Fibroblast of peridontal ligament (primary cell): ENCODE measurements around the gene UBL4B.
"Not testable (repeated sequence)": the region's sequence is repeated elsewhere in the genome, so short reads cannot be mapped to it uniquely, and the experiment has no call there.

Source experiments
- DNase-seq: peaks from one replicate; pipeline ENCODE4 v3.0.0-alpha.2; 2010; ENCODE audit errors: extremely low read depth

Gene UBL4B, protein sequence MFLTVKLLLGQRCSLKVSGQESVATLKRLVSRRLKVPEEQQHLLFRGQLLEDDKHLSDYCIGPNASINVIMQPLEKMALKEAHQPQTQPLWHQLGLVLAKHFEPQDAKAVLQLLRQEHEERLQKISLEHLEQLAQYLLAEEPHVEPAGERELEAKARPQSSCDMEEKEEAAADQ

DNA sequence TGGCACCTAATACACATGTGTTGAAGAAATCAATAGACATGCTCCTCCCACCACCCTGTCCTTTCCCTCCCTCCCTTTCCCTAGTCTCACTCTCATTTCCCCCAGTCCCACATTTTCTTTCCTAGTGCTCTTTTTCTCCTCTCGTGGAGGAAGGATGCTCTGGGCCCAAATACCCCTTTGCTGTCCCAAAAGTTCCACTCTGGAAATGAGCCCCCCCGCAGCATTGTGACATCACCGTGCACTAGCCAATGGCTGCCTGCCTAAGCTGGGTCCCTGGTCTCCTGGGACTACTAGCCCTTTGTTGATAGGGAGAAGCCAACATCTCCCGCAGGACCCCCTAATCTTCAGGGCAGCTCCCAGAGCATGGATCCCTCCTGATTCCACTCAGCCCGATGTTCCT lies at the start of gene UBL4B:
Gene UBL4B (plus strand): TSS at position 301 of the 400 bp plus-strand sequence. CDS start 92 bp downstream, at position 393.
- no peak for DNase-seq

DNA sequence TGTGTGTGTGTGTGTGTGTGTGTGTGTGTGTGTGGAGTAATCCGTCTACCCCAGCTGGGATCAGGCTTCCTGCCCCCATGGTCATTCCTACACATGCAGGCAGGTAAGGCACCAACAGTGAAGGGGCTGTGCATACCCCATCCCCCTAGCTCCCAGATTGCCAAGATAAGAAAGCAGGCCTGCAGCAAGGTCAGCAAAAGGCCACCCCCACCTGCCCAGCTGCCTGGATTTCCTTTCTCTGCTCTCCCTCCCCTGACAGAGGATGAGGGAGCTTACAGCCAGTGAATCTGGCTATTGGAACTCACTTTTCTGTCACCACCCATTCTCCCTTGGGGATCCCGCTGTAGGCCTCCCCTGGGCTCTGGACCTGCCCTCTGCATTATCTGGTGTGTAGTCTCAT lies 49.6 kb upstream of the UBL4B start:
- no peak for DNase-seq

DNA sequence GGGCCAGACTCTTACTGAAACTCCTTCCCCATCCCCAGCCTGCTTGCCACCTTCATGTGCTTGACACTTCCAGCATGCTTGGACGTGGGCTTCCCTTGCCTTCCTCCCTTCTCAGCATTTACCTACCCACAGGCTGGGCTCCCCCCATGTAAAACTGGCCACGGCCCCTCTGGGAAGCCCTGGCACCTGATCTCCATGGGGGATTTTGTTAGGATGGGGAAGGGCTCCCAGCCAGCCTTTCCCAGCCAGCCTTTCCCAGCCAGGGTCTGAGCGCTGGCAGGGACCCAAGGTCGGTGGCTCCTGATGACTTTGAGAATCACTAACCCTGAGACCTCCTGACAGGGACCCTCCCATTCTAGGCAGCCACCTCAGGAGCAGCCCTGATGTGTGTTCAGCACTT lies 48.5 kb upstream of the UBL4B start:
- no peak for DNase-seq

DNA sequence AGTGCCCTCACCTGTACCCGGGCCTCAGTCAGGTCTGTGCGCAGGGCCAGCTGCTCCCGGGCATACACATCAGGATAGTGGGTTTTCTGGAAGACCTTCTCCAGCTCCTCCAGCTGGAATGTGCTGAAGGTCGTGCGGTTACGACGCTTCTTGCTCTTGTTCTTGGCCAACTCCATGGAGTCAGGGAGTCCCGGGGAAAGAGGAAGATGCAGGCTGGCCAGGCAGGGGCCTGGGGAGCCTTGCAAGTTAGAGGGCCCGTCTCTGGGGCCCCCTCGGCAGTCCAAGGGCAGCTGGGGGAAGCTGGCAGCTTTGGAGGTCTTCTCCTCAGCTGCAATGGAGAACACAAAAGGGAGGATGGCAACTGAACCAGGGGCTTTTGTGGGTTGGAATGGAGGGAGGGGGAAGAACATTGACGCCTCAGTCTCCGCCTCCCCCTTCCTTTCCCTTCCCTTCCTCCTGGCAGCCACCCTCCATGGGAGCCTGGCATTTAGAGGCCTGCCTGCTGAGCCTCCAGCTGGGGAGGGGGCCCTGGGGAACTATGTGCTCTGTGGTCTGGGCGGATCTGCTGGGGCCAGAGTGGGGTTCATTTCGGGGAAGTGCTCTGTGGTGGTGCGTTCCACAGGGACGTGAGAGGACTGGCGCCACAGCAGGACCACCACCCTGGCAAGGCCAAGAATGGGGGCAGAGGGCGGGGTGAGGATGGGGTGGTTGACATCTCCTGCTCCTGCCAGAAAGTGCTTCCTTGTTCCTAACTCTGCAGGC lies 47.5 kb upstream of the UBL4B start:
- DNase-seq, result no peak

DNA sequence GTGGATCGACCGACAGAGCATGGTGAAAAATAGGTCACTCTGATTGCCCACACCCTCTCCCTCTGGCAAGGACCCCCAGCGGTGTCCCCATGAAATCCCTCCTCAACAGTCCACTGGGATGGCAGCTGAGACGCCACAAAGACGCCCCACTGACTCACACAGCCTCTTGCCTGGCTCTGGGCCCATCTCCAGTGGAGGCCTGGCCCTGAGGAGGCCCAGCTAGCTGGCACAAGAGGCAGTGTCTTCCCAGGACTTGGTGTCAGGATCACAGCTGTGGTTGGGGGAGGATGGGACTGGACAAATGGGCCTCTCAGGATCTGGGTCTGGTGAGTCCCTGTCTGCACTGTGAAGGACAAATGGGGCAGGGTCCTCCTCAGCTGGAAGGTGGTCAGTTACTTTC lies 46.4 kb upstream of the UBL4B start:
- DNase-seq, result no peak

DNA sequence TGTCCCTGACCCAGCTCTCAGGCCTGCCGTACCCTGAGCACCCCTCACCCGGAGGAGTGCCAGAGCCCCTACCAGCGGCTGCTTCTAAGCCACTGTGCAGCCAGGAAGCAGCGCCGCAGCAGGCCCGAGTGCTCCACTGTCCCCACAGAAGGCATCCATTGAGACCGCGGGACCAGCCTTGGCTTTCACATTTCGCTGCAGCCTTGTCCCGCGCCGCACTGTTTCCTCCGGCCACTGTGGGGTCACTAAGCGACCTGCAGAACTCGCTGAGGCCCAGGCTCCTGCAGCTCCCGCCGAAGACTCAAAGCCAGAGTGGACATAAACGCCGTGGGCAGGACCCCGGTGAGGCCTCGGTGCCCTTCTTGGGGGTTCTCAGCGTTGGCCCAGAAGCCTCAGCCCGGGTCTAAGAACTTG lies 44.8 kb upstream of the UBL4B start:
- no peak for DNase-seq

DNA sequence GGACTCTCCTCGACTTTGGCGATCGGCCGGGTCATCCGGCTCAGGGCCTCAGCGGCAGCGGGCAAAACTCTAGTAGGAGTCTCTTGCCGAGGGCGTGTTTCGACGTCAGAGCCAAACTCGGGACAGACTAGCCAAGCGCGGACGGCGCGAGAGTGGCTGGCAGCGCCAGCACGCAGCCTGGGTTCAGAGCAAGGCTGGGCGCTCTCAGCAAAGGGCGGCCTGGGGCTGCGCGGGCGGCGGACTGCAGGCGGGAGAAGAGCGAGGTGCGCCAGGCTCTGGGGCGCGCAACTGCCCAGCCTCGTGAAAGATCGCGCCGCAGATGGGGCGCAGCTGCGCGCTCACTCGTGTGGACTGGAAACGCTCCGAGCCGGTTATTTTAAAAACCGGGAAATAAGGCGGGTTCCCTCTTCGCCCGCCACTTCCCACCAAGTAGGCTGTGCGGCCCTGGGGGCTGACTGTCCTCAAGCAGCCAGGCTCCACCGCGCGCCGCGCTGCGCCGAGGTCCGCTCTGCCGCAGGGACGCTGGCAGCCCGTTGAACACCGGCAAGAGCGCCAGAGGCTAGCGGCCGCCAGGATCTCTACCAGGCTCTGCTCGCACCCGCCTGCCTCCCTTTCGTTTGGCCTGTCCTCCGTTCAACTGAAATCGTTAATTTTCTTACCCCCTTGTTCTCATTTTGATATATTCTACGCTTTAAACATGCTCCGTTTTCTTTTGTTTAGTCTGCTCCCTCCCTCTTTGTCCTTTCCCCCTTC lies 44.2 kb upstream of the UBL4B start:
- no peak for DNase-seq

DNA sequence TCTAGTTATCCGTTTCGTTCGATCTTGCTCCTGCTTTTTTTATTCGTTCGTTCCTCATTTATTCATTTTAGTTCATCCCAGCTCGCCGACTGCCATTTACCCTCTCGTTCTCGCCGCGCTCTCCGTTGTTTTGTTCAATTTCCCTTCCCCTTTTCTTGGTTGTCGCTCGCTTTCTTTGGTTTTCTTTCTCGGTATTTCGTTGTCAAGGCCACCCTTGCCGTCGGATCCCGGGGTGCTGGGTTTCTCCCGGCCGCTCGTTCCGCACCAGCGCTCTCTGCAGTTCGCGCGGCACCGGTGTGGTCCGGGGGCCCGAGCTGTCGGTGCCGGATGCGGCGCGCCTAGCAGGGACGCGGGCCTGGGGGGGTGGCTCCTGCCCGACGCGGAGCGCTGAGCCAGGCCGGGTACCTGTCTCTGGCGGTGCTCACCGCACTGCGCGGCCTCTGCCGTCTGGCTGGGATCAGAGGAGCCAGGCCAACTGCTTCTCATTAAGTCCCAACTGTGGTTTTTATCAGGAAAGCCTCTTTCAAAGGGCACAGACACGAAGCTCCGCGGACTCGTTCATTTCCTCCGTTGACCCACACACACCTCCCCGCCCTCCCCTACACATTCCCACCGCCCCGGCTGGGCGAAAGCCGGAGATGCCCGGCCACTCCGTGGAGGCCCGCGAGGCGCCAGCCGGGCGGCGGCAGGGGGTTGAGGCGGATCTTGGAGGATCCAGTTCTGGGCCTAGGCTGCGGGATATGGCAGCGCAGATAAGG lies 43.4 kb upstream of the UBL4B start:
- DNase-seq, result no peak

DNA sequence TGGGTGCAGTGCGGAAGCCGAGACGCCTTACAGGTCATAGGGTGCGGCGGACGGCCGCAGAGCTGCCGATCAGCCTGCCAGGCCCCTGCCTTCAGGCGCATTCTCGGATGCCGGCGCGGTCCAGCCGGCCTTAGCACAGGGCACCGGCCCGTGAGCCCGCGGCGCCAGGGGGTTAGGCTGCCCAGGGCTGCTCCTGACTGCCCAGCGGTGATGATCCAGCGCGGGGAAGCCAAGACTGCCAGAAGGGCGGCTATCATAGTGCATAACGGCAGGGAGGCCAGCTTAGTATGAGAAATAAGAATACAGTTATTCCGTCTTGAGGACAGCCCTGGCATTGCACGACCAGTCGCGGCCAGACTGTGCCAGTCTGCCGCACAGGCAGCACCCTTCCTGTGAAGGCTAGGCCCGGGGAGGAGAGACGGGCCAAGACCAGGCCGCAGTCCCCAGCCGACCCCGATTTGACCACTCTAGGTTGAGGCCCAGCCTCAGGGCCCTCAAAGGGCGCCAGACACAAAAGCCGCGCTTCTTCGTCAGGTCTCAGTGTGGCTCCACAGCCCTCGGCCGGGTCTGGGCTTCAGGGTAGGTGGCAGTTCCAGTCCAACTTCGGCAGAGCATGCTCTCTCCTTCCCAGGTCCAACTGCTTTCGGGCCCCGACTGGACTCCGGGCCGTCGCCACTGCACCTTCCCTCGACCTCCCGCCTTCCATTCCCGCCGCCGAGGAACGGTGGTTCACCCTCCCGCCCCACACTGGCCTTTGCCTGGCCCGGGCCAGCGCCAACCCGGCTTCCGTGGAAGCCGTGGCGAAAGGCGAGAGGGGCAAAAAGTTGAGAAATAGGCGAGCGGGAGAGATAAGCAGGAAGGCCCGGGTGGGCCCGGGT lies 42.6 kb upstream of the UBL4B start:
- no peak for DNase-seq

DNA sequence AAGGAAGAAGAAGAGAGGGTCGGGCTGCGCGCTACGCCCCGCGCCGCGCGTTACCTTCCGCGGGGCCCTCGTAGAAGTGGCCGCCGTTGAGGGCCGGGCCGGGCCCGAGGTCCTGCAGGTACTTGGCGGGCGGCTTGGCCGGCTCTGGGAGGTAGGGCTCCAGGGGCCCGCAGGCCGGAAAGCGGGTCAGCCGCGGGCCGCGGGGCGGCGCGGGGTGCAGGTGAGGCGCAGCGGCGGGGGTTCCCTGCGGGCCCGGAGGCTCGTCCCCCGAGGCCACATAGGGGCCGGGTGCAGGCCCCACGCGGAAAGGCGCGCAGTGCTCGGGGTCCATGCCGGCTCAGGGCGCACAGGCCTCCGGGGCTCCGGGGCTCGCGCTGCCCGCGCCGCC lies 42.0 kb upstream of the UBL4B start:
- DNase-seq, result no peak

DNA sequence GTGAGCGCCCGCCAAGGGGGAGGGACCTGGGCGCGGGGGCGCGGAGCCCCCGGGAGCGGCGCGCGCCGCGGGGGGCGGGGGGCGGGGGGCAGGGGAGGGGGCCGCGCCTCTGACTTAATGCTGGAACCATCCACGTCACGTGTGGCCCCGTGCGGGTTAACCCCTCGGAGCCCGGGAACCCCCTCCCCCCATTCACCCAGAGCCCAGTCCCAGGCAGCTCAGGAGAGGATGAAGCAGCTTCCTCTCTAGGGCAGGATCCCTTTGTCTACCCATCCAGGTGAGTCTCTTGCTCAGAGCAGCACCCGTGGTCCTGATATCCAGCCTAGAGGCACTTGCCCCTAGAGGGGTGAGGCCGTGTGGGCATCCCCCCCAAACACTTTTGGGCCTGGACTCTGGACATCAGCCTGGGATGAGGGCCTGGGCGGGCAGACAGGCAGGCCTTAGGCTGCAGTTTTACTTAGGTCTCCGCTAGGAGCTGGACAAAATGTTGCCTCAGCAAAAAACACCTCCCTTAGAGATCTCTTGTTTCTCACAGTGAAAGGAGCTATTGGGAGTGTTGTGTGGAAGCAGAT lies 41.5 kb upstream of the UBL4B start, which contains the start of gene ALX3:
Gene ALX3 (minus strand): TSS at position 2 of the 572 bp plus-strand sequence. CDS start 60 bp downstream, outside the sequence.
- DNase-seq, result no peak

DNA sequence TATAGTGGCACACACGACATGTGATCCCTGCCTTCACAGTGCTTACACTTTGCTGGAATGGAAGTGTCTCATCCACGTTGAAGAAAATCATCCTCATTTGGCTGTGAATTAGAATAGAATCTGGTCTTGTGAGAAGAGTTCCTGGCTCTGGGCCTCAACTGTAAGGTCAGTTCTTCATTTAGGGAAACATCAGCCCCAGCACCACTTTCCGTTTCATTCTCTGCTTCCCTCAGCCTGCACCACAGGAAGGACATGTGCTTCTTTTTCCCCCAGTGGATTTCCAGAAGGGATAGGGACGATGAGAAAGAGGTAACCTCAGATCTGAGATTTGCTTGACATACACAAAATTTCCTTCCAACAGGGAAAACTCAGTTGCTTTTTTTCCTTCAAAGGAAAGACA lies 38.1 kb upstream of the UBL4B start:
- no peak for DNase-seq

DNA sequence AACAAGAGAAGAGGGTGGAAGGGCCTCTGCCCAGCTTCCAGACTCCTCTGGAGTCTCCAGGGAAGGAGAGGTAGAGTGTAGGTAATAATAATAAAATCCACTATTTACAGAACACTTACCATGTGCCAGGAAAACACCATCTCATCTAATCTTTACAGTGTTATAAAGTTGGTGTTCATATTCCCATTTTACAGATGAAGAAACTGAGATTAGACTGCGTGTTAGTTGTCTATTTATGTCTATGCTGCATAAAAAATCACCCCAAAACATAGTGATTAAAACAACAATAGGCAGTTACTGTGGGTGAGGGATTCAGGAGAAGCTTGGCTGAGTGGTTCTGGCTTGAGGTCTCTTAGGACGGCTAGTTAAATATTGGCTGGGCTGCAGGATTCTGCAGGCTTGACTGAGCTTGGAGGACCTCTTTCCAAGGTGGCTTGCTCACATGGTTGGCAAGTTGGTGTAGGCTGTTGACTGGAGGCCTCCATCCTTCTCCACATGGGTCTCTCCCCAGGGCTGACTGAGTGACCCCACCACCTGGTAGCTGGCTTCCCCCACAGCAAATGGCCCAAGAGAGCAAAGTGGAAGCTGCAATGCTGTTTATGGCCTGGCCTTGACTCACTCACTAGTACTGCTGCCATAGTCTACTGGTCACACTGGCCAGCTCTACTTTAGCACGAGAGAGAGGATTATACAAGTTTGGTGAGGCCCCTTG lies 35.3 kb upstream of the UBL4B start:
- no peak for DNase-seq

DNA sequence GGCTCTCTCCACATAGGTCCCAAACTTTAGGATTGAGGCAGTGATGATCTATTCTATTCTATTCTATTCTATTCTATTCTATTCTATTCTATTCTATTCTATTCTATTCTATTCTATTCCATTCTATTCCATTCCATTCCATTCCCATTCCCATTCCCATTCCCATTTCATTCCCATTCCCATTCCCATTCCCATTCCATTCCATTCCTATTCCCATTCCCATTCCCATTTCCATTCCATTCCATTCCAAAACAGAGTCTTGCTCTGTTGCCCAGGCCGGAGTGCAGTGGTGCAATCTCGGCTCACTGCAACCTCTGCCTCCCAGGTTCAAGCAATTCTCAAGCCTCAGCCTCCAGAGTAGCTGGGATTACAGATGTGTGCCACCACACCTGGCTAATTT lies 32.2 kb upstream of the UBL4B start:
- DNase-seq, result not testable (repeated sequence)

DNA sequence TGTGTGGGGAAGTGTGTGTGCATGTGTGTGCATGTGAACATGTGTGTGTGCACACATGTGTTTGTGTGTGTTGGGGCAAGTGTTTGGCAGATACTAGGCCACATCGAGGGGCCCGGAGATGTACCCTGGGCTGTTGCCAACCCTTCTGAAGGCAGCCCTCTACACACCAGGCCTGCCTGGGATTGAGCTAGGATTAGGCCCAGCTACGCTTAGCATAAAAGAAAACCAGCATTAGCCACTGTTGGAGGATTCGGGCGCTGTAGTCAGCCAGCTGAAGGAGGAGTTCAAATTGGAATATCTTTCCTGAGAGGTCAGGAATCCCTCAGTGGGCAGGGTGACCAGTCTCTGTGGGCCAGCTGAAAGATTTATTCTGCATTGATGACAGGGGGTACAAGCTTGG lies 31.2 kb upstream of the UBL4B start:
- DNase-seq, result no peak

DNA sequence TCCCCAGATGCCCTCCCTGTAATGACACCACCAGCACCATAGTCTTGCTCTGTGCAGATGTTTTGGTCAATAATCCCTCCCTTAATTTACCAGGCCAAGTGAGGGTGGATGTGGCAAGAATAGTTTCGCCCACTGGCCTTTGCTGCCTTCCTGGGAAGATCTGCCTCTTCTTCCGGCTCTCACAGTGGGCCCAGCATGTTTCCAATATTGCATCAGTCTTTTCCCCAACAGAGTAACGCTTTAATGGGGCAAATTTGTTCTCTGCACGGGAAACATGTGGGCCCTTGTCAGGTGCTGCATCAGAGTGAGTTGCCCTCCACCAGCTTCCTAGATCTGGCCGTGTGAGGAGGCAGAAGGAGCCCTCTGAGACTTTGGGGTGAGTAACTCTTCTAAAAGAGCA lies 29.8 kb upstream of the UBL4B start:
- peak; percentile 33 for DNase-seq

DNA sequence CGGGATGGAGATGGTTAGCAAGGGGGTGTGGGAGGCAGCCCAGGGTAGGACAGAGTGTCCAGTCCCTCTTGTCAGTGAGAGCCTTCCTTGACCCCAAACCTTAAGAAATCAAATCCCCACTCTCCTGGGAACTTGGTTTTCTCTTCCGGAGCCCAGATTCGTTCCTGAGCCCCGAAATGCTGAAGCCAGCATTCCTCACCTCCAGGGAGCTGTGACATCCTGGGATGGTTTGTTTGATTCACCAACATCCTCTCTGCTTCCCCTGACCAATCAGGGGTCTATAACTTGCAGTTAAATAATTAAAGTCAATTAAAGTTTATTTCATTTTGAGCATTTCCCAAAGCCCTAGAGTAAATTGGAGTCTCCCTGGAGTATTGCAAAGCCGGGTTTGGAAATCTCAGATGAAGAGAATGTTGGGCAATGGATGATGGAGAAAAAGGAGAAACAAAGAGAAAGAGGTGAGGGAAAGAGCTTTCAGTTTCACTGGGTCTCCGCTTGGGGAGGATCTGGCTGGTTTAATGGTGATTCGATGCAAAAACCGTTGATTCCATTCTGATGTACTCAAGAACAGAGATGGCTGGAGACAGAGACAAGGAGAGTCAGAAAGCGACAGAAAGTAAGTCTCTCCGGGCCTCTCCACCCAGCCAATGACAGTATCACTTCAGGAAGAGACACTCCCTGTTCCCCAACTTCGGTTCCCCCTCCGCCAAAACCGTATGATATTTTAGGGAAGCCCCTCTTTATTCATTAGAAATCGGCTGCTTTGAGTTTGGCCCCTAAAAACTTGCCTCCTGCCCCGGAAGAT lies 29.0 kb upstream of the UBL4B start:
- peak; percentile 45 for DNase-seq

DNA sequence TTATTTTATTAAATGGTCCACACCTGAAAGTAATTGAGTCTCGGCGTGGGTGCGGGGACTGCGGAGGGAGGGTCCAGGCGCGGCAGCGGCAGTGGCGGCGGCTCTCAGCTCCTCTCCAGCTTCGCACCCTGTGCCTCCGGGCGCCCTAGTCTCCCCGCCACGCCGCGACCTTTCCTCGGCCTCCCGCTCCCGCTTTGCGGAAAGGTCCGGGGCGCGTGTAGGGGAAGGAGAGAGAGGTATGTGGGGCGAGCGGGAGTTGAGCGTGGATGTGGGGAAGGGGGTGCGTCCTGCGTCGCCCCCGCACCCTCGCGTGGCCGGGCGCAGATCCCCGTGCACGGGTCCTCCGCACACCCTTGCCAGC lies 28.4 kb upstream of the UBL4B start:
- DNase-seq, result no peak
